Spinal cord (tissue), 10 donors: ENCODE results near the gene APLP1. TPM values are rescaled to one million over a fixed set of nuclear protein-coding genes. Genes with fewer than 3 reads are reported as not detected.

Source experiments
- DNase-seq, 6 donors: peaks; one replicate each; pipeline versions ENCODE4 v3.0.0 to v3.0.0-alpha.2; 2013 to 2015; ENCODE audit warnings: low spot score in 6 of 6, low read depth in 4 of 6
- H3K27ac ChIP-seq: one replicate; pipeline ENCODE4 v1.5.1; 2013; ENCODE audit warnings: low read depth, low read length, control low read depth
- H3K27me3 ChIP-seq: one replicate; pipeline ENCODE4 v1.6.1; 2013; ENCODE audit warnings: low read length; ENCODE audit not compliant: control insufficient read depth, insufficient read depth
- H3K36me3 ChIP-seq: one replicate; pipeline ENCODE4 v1.6.1; 2013; ENCODE audit warnings: low read length; ENCODE audit not compliant: control insufficient read depth, insufficient read depth
- H3K4me1 ChIP-seq: one replicate; pipeline ENCODE4 v1.6.1; 2013; ENCODE audit warnings: low read length; ENCODE audit not compliant: control insufficient read depth, insufficient read depth
- H3K4me3 ChIP-seq: one replicate; pipeline ENCODE4 v1.5.1; 2013; ENCODE audit warnings: low read depth, low read length, control low read depth
- H3K9me3 ChIP-seq: one replicate; pipeline ENCODE4 v1.6.1; 2013; ENCODE audit warnings: low read length; ENCODE audit not compliant: control insufficient read depth, insufficient read depth
- WGBS: methylation state at CpG from one replicate; pipeline ENCODE4 v1.1.5; 2013; ENCODE audit warnings: missing lambda C conversion rate; ENCODE audit not compliant: insufficient coverage; 5-methylcytosine and 5-hydroxymethylcytosine counted together
- polyA plus RNA-seq, 2 donors: library from polyadenylated mRNA; unstranded; fragments of 120-200 nt; gene quantifications; one replicate each; pipeline ENCODE4 v1.2.1, GENCODE V29; 2013; ENCODE audit not compliant: insufficient read length in 2 of 2
- total RNA-seq, 2 donors: library from RNA; depleted of rRNA in 1 of 2; stranded (reverse); fragments of 120-200 nt in 1 of 2; fragments of >200 nt in 1 of 2; gene quantifications; one replicate each; pipeline versions ENCODE4 v1.2.3 to v1.2.4, GENCODE V29; 2013 to 2014
- donor health status: healthy.

Gene APLP1
- total and polyA plus RNA-seq, 4 donors: 205 to 1,097 (median 629) TPM

DNA sequence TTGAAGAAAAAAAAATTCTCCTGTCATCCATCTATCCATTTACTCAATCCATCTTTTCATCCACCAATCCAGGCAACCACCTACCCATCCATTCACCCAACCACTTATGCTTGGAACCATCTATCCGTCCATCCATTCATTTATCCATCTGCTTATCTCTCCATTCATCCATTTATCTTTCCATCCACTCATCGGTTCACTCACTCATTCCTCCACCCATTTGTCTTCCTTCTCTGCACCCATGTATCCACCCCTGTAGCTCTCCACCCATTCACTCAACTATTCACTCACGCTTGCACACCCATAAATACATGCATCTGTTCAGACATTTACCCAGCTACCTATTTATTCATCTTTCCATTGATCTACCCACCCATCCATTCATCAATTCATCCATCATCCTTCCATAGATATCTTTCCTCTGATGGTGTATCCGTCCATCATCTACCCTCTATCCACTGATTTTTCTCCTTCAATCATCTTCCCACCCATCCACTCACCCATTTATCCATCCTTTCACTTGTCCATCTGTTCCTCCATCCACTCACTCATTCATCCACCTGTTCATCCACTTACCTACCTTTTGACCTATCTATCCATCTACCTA is 25.6 kb upstream of the APLP1 start:
- Histone ChIP-seq H3K27ac (no peak overlapping the region), H3K9me3 (peaks cover 2% of the 10 kb centered on the region), H3K36me3 (no peaks in the 10 kb centered on the region), H3K4me3 (no peak overlapping the region), H3K27me3 (peaks cover 41% of the 10 kb centered on the region), H3K4me1 (peaks cover 21% of the 10 kb centered on the region)
- DNase-seq: no peak
- 89% methylated on average over 4 of the region's 4 CpGs for WGBS

DNA sequence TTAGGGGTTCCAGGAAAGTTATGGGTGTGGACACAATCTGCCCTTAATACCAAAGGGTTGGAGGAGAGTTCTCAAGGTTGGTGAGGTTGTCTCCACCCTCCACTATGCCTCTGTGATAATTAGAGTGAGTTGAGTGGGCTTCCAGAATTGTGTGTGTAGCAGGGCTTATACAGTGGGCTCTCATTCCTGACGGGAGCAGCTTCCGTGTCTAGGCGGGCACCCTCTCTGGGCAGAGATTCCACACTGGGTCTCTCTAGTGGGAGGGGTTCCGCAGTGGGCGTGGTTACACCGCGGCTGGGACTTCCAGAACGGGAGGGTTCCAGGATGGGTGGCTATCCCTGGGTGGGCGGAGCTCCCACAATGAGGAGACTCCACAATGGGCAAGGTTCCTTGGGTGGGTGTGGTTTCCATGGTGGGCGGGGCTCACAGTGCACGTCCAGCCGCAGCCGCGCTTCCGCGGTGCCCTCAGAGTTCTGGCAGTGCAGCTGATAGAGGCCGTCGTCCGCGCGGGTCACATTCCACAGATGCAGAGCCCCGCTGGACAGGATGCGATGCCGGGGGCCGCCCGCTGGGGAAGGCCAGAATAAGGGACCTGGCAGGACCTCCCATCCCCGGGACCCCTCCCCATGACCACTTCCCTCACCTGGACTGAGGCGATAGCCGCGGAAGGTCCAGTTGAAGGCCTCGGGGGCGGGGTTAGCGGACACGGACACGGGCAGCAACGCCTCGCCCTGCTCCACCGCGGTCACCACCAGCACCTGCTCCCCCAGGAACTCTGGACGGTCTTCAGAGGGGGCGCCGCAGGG is 24.5 kb upstream of the APLP1 start:
- no peak overlapping the region for H3K4me3 ChIP-seq

DNA sequence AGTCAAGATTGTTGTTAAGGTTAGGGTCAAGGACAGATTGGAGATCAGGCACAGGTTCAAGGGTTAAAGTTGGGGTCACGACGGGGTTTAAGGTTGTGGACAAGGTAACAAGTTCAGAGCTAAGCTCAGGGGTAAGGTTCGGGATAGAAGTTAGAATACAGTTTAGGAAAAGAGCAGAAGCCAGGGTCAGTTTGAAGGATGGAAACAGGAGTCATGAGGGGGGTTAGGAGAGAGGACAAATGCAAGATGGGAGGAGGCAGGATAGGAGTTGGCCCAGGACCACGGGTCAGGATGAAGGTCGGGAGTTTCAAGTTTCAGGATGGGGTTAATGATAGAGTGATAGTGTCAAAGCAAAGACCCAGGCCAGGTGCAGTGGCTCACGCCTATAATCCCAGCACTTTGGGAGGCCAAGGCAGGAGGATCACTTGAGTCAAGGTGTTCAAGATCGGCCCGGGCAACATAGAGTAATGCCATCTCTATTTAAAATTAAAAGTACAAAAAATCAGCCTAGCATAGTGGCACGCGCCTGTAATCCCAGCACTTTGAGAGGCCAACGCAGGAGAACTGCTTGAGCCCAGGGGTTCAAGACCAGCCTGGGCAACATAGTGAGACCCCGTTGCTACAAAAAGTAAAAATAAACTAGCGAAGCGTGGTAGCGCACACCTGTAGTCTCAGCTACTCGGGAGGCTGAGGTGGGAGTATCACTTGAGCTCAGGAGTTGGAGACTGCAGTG is 23.7 kb upstream of the APLP1 start:
- DNase-seq: no peak
- H3K9me3 ChIP-seq: no peaks in the 10 kb centered on the region
- no peak overlapping the region for H3K27ac ChIP-seq
- WGBS: 66% methylated on average over 15 of the region's 16 CpGs
- H3K27me3 ChIP-seq: peaks cover 43% of the 10 kb centered on the region
- H3K36me3 ChIP-seq: no peaks in the 10 kb centered on the region
- H3K4me1 ChIP-seq: peaks cover 21% of the 10 kb centered on the region
- H3K4me3 ChIP-seq: no peak overlapping the region

More for the DNA sequence above, 24.5 kb upstream of the APLP1 start:
- no peak overlapping the region for H3K27ac ChIP-seq
- H3K36me3 ChIP-seq: no peaks in the 10 kb centered on the region
- peaks cover 43% of the 10 kb centered on the region for H3K27me3 ChIP-seq
- DNase-seq: peak in 1 of 6 donors; percentile 14
- 7% methylated on average over 39 of the region's 42 CpGs for WGBS
- H3K9me3 ChIP-seq: peaks cover under 1% of the 10 kb centered on the region
- H3K4me1 ChIP-seq: peaks cover 21% of the 10 kb centered on the region

DNA sequence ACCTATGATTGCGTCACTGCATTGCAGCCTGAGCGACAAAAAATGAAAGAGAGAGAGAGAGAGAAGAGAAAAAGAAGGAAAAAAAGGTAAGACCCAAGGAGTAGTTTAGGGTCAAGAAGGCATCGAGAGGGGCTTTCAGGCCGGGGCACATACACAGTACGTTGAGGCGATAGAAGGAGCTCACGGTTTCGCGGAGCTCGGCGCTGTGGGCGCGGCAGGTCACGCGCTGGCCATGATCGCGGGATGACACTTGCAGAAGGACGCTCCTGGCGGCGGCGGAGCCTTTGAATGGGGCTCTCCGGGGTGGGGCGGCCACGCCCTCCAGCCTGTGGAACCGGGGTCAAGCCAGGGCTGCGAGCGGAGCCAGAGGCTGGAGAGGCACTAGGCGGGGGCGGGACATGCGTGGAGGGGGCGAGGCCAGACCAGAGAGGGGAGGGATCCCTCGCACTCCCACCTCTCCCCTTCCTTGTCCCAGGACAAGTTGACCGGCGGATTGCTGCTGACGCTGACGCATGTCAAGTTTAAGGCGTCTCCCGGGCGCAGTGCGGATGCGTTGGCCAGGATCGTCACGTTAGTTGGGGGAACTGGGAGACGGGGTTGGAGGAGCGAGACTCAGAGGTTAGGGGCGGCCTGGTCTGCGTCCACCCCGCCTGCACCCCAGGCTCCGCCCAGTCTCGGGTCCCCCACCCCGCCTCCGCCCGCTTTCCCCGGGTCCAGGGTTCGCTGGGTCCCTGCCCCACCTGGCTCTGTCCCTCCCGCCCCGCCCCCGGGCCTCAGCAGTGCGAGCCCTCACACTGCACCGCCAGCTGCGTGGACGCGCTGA is 22.9 kb upstream of the APLP1 start:
- H3K9me3 ChIP-seq: no peaks in the 10 kb centered on the region
- peaks cover 21% of the 10 kb centered on the region for H3K4me1 ChIP-seq
- DNase-seq: peak in 1 of 6 donors; percentile 11
- H3K4me3 ChIP-seq: no peak overlapping the region
- no peaks in the 10 kb centered on the region for H3K36me3 ChIP-seq
- peaks cover 43% of the 10 kb centered on the region for H3K27me3 ChIP-seq
- H3K27ac ChIP-seq: no peak overlapping the region
- WGBS: 1% methylated on average over 59 of the region's 63 CpGs

DNA sequence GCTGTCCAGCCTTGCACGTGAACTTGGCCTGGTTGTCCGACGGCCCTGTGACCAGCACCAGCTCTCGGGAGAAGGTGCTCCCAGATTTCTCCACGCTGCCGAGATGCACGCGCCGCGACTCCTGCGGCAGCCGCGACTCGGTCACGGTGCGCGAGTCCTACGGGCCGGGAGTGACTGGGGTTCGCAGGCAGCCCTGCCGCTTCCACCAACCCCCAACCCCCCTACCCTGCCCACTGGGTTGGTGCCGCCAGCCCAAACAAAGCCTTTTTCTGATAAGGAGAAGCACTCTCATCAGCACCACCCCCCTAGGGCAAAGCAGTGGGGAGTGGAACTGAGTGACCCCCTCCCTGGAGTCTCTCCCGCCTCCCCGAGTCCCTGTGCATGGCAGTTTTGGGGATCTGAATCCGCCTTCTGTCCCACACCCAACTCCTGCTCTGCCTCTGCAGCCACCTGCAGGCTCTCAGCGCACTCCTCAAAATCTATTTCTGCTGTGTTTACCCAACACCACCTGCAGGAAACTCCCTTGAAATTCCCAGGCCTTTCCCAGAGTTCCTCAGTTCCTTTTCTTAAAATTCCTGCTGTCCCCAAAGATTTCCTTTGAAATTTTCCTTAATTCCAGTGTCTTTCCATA is 22.2 kb upstream of the APLP1 start:
- Histone ChIP-seq H3K27ac (no peak overlapping the region), H3K27me3 (peaks cover 43% of the 10 kb centered on the region), H3K4me3 (no peak overlapping the region), H3K9me3 (no peaks in the 10 kb centered on the region), H3K36me3 (no peaks in the 10 kb centered on the region), H3K4me1 (peaks cover 21% of the 10 kb centered on the region)
- peak in 1 of 6 donors; percentile 45 for DNase-seq
- WGBS: 3% methylated on average over 23 of the region's 26 CpGs

- Histone ChIP-seq H3K36me3 (no peaks in the 10 kb centered on the region), H3K27ac (no peak overlapping the region), H3K27me3 (peaks cover 40% of the 10 kb centered on the region), H3K4me1 (peaks cover 21% of the 10 kb centered on the region), H3K9me3 (no peaks in the 10 kb centered on the region), H3K4me3 (no peak overlapping the region)
- no peak for DNase-seq
- 88% methylated on average over 7 of the region's 8 CpGs for WGBS
These were observed 20.5 kb upstream of the APLP1 start for GRCh38 chr19:35847911-35848310.

- WGBS: 83% methylated on average over 8 of the region's 8 CpGs
- no peak overlapping the region for H3K27ac ChIP-seq
- H3K9me3 ChIP-seq: no peaks in the 10 kb centered on the region
- peaks cover 21% of the 10 kb centered on the region for H3K4me1 ChIP-seq
- no peak overlapping the region for H3K4me3 ChIP-seq
- no peaks in the 10 kb centered on the region for H3K36me3 ChIP-seq
- DNase-seq: no peak
- H3K27me3 ChIP-seq: peaks cover 35% of the 10 kb centered on the region
These were observed 19.9 kb upstream of the APLP1 start for GRCh38 chr19:35848486-35848885.

DNA sequence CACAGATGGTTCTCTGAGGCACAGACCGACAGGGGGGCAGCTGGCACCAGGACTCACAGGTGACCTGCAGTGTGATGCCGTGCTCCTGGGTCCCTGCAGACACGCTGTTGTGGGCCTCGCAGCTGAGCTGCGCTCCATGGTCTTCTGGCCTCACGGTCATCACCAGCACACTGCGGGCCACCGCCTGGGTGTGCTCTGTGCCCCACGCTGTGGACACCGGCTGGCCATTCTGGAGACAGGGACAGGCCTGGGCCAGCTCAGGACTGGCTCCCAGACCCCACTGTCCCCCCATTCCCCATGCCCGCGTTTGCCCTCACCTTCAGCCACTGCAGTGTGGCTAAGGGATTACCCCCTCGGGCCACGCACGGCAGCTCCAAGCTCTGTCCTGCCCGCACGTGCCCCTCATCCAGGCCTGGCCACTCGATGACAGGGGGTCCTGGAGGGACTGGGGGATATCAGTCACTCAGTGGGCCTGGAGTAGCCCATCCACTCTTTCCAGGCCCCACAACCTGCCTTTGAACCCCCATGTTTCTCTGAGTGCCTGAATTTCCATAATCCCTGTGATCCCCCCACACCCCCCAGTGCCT is 19.4 kb upstream of the APLP1 start:
- peaks cover 17% of the 10 kb centered on the region for H3K4me1 ChIP-seq

More for the DNA sequence above, 19.4 kb upstream of the APLP1 start:
- WGBS: 85% methylated on average over 18 of the region's 18 CpGs
- no peaks in the 10 kb centered on the region for H3K36me3 ChIP-seq
- DNase-seq: no peak
- no peak overlapping the region for H3K4me3 ChIP-seq
- H3K27ac ChIP-seq: no peak overlapping the region
- peaks cover 30% of the 10 kb centered on the region for H3K27me3 ChIP-seq
- H3K9me3 ChIP-seq: no peaks in the 10 kb centered on the region
